ENCODE data around the gene FBXL7. TPM values are rescaled to one million over a fixed set of nuclear protein-coding genes. Genes with fewer than 3 reads are reported as not detected.

Gene FBXL7
- polyA plus RNA-seq, 3 donors, result not detected

DNA sequence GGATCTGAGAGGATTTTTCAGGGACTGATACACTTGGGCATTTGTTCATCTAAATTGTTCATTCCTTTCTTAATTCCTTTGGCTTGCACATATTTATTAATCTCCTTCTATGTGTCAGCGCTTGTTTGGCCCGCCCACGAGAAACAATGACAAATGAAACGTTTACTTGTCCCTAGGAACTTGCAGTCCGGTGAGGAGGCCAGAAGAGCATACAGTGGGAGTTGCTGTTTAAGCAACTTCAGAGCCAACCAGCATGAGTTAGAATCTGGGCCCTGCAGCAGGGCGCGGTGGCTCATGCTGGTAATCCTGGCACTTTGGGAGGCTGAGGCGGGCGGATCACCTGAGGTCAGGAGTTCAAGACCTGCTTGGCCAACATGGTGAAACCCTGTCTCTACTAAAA lies 18.8 kb downstream of the FBXL7 start:
- TF ChIP-seq, protein P1, sequence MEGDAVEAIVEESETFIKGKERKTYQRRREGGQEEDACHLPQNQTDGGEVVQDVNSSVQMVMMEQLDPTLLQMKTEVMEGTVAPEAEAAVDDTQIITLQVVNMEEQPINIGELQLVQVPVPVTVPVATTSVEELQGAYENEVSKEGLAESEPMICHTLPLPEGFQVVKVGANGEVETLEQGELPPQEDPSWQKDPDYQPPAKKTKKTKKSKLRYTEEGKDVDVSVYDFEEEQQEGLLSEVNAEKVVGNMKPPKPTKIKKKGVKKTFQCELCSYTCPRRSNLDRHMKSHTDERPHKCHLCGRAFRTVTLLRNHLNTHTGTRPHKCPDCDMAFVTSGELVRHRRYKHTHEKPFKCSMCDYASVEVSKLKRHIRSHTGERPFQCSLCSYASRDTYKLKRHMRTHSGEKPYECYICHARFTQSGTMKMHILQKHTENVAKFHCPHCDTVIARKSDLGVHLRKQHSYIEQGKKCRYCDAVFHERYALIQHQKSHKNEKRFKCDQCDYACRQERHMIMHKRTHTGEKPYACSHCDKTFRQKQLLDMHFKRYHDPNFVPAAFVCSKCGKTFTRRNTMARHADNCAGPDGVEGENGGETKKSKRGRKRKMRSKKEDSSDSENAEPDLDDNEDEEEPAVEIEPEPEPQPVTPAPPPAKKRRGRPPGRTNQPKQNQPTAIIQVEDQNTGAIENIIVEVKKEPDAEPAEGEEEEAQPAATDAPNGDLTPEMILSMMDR (IDR thresholded peaks at IDR 0.05), result no peak
- Histone ChIP-seq H3K36me3 (replicated peaks in 1 of 2; ENCODE audit: control insufficient read depth in 1 of 2, insufficient read depth in 2 of 2, low read length in 2 of 2) (no peaks in the 10 kb centered on the region), H3K9me3 (replicated peaks in 1 of 2; ENCODE audit: control insufficient read depth in 1 of 2, insufficient read depth in 1 of 2, low read length in 2 of 2) (peaks cover 30 to 42% of the 10 kb centered on the region in 2 donors), H3K4me1 (ENCODE audit: control insufficient read depth in 1 of 2, insufficient read depth in 2 of 2, low read length in 2 of 2) (no peaks in the 10 kb centered on the region), H3K79me2 (ENCODE audit: insufficient read depth, low read length) (no peaks in the 10 kb centered on the region), H2AFZ (ENCODE audit: insufficient read depth, low read depth, low read length, poor library complexity, severe bottlenecking) (no peak overlapping the region), H3K27me3 (ENCODE audit: control insufficient read depth in 2 of 2, insufficient read depth in 2 of 2, low read length in 2 of 2) (no peaks in the 10 kb centered on the region), H4K20me1 (ENCODE audit: insufficient read depth, low read length) (no peaks in the 10 kb centered on the region), H3K4me2 (replicated peaks; ENCODE audit: extremely low read depth, low read length, poor library complexity, severe bottlenecking) (no peak overlapping the region), H3K9ac (ENCODE audit: insufficient read depth, low read length, poor library complexity, severe bottlenecking) (no peak overlapping the region), H3K4me3 (replicated peaks in 1 of 3; ENCODE audit: low read depth in 2 of 3, low read length in 3 of 3) (no peak overlapping the region), H3K27ac (ENCODE audit: low read depth in 1 of 2, low read length in 2 of 2) (no peak overlapping the region)
- Mint-ChIP-seq H3K4me3 (no peak overlapping the region), H3K4me1 (no peaks in the 10 kb centered on the region), H3K27me3 (ENCODE audit: low read depth in 3 of 3) (no peaks in the 10 kb centered on the region), H3K27ac (no peak overlapping the region), H3K36me3 (no peaks in the 10 kb centered on the region), H3K9me3 (peaks cover 6 to 27% (median 17%) of the 10 kb centered on the region in 7 donors)
- 96% methylated on average over 7 of the region's 9 CpGs for WGBS (ENCODE audit: insufficient coverage)
- DNase-seq, result no peak
- intact Hi-C loops (cut with micrococcal nuclease), result no loop called here

DNA sequence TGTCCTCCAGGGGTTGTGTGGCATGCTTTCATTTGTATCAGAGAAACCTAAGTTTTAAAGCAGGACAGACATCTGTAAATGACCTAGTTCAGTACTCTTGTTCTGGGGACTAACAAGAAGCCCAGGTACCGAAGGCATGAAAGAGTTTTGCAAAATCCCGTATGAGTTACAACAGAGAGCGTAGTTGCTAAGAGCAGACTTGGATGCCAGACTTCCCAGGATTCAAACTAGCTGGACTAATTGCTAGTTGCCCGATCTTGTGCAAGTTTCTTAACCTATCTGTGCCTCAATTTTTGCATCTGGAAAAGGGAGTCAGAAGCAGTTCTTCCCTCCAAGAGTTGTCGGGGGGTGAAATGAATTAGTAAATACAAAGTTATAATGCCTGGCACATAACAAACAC lies 20.9 kb downstream of the FBXL7 start:
- H3K27me3 ChIP-seq (ENCODE audit: control insufficient read depth in 2 of 2, insufficient read depth in 2 of 2, low read length in 2 of 2), result no peaks in the 10 kb centered on the region
- H3K27me3 Mint-ChIP-seq (ENCODE audit: low read depth in 3 of 3), result no peaks in the 10 kb centered on the region
- no peak overlapping the region for H3K4me3 ChIP-seq (replicated peaks in 1 of 3; ENCODE audit: low read depth in 2 of 3, low read length in 3 of 3)
- H3K36me3 Mint-ChIP-seq, result no peaks in the 10 kb centered on the region
- no peak for DNase-seq
- no peaks in the 10 kb centered on the region for H3K4me1 Mint-ChIP-seq
- WGBS (ENCODE audit: insufficient coverage), result 100% methylated on average over 3 of the region's 5 CpGs
- peaks cover 30 to 35% of the 10 kb centered on the region in 2 donors for H3K9me3 ChIP-seq (replicated peaks in 1 of 2; ENCODE audit: control insufficient read depth in 1 of 2, insufficient read depth in 1 of 2, low read length in 2 of 2)
- H3K4me1 ChIP-seq (ENCODE audit: control insufficient read depth in 1 of 2, insufficient read depth in 2 of 2, low read length in 2 of 2), result no peaks in the 10 kb centered on the region
- intact Hi-C loops (cut with micrococcal nuclease), result no loop called here
- H3K4me2 ChIP-seq (replicated peaks; ENCODE audit: extremely low read depth, low read length, poor library complexity, severe bottlenecking), result no peak overlapping the region
- TF ChIP-seq, protein P1 (IDR thresholded peaks at IDR 0.05), result no peak
- H3K36me3 ChIP-seq (replicated peaks in 1 of 2; ENCODE audit: control insufficient read depth in 1 of 2, insufficient read depth in 2 of 2, low read length in 2 of 2), result no peaks in the 10 kb centered on the region
- no peaks in the 10 kb centered on the region for H4K20me1 ChIP-seq (ENCODE audit: insufficient read depth, low read length)
- H3K79me2 ChIP-seq (ENCODE audit: insufficient read depth, low read length), result no peaks in the 10 kb centered on the region
- H2AFZ ChIP-seq (ENCODE audit: insufficient read depth, low read depth, low read length, poor library complexity, severe bottlenecking), result no peak overlapping the region
- H3K27ac ChIP-seq (ENCODE audit: low read depth in 1 of 2, low read length in 2 of 2), result no peak overlapping the region
- no peak overlapping the region for H3K9ac ChIP-seq (ENCODE audit: insufficient read depth, low read length, poor library complexity, severe bottlenecking)
- no peak overlapping the region for H3K27ac Mint-ChIP-seq
- peaks cover 6 to 24% (median 17%) of the 10 kb centered on the region in 7 donors for H3K9me3 Mint-ChIP-seq
- H3K4me3 Mint-ChIP-seq, result no peak overlapping the region

Measured in CD14-positive monocyte (primary cell).